ENCODE data around the gene CBS.

Gene CBS

DNA sequence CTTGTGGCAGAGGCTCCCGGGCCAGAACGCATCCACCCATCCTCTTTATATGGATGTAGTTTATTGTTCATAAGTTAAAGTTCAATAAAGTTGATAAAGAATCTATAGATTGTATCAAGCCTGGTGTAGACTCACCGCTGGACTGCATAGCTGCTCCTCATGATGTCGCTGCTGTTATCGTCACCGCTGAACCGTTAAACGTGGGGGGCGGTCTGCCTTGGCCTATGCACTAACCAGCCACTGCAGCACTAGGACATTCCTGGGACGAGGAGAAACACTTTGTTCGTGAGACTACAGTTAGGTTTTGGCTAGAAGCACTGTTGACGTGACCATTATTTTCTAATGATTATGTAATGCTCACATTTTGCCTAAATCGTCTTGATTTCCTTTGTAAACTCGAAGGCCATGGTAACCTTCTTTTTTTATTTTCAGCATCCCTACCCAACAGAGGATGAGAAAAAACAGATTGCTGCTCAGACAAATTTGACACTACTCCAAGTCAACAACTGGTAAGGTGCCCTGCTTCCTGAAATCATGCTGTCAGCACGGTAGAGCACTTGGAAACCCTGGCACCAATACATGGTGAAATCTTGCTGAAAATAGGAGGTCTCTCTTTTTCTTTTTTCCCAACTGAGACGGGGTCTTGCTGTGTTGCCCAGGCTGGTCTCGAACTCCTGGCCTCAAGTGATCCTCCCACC lies 51.0 kb downstream of the CBS start:
- no peak for DNase-seq

DNA sequence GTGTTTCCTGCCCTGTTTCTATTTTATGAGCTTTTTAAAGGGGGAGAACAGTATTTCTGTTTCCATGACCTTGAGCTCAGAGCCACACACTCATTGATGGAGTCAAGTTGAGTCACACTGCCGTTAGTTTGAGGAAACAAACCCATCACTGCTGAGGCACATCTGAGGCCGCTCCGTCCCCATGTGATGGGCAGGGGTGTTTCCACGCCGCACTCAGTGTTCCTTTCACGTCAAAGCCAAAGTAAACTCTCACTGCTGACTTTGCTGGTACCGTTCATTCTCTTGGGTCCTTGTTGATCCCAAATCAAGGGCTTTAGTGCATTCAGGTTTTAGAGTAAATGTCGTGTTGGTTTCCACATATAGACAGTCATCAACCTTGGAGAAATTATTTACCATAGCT lies 52.5 kb downstream of the CBS start:
- DNase-seq = no peak

DNA sequence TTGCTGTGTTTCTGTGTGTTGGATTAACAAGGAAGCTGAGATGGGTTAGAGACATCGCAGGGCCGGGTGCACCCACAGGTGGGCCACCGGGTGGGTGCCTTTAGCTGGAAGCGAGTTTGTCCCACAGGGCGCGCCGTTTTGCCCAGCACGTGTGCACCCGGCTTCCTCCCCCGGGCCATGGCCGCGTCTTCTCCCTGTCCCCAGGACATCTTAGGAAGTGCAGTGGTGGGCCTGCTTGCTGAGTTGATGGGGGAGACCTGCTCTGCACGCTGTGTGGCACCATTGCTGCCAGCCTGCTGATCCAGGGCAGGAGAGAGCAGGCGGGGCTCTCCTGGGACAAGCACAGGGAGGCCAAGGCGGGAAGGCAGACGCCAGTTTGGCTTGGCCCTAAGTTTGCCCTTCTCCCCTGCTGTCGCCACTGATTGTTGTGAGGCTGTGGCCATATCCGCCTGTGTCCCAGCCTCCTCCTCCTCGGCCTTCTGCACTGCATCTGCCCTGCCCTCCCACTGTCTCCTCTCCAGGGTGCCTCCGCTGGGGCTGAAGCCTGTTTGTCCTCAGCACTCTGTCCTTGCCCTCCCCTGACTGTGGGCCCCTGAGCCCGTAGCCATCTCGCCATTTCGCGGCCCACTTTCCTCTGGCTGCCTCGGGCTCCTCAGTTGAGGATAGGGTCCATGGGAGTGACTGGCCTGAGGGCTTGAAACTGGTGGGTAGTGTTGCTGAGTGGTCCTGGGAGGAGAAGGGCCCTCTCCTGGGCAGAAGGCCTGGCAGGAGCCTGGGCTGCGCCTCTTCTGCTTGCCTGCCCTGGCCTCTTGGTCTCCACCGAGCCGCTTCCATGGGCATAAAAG lies 53.7 kb downstream of the CBS start:
- no peak for DNase-seq

DNA sequence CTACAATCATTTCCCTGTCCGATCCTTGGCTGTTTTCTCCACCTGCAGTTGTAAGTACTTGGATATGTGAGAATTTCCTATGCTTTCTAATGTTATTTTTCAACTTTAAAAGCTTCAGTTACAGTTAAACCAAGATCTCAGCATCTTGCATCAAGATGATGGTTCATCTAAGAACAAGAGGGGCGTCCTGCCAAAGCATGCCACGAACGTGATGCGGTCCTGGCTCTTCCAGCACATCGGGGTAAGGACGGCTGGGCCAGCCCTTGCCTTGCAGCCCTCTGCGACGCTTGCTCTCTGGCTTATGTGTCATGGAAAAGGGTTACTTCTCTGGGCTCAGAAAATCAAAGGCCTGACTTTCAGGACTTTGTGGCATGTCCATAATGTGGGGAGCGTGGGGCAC lies 54.4 kb downstream of the CBS start:
- DNase-seq = no peak

DNA sequence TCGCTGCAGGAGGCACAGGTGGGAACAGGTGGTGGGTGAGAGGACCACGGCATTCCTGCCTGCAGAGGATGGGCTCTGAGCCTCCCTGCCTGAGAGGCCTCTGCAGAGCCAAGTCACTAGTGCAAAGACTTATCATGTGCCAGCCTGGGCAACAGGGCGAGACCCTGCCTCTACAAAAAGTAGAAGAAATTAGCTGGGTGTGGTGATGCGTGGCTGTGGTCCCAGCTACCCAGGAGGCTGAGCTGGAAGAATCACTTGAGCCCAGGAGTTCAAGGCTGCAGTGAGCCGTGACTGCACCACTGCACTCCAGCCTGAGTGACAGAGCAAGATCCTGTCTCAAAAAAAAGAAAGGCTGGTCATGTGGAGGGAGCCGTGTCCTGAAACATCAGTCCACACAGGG lies 54.9 kb downstream of the CBS start:
- DNase-seq = no peak

DNA sequence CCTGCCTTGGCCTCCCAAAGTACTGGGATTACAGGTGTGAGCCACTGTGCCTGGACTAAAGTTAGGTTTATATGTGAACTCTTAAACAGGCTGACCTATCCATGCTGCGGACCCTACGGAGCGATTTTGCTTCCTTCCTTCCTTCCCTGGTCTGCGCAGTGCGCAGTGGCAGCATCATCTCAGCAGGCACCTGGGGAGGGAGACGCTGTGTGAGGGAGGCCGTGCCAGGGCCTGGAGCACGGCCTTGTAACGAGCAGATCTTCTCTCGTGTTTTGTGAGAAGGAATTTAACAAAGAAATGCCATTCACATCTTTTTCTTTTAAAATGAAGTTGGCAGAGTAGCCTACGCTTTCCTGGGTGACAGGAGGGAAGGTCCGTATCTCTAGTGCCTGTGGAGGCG lies 55.5 kb downstream of the CBS start:
- no peak for DNase-seq

DNA sequence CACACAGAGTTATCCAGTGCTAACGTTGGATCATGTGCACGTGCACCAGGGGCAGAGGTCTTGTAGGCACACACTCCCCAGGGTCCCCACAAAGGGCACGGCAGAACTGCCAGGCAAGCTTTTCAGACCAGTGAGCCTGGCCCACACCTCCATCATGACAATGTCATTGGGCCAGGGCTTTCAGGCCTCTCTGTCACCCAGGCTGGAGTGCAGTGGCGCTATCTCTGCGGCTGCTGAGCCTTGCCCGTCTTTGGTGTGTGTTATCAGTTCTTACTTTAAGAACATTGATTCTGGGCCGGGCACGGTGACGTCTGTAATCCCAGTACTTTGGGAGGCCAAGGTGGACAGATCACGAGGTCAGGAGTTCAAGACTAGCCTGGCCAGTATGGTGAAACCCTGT lies 57.1 kb downstream of the CBS start:
- no peak for DNase-seq

DNA sequence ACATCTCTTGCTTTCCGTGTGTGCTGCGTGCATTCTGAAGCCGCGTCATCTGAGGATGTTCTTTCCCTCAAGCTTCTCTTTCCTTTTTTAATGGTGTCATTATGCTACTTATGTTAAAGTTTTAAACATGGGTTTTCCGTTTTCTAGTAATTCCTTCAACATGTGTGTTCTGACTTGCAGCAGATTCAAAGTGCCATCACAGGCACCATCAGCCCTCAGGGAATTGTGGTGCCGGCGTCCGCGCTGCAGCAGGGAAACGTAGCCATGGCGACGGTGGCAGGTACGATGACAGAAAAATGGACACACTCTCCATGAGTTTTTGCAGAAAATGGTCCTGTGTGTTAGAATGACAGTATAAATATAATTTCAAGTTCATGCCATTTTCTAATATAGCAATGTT lies 58.9 kb downstream of the CBS start:
- DNase-seq = no peak

DNA sequence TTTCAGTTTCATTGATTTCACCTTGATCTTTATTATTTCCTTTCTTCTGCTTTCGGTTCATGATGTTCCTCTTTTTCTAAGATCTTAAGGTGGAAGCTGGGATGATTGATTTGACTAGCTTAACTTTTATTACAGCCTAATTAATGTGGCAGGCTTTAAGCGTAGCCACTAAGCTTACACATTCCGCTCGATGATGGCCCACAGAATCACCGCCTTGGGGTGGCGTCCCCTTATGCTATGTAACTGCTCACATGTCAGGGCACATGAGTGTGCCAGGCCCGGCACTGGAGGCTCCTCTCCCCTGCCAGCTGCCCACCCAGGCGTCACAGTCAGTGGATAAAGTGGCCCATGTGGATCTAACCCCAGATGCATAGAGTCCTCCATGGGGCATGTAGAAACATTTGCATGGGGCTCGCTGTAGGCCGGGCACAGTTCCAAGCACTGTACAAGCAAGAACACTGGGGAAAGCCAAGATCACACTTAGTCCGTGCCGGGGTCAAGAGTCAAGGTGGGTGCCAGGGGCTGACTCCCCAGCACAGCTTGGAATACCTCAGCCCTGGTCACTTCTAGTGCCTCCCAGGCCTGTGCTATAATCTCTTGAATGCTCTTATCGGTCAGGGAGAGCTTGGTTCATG lies 59.6 kb downstream of the CBS start:
- DNase-seq = no peak

DNA sequence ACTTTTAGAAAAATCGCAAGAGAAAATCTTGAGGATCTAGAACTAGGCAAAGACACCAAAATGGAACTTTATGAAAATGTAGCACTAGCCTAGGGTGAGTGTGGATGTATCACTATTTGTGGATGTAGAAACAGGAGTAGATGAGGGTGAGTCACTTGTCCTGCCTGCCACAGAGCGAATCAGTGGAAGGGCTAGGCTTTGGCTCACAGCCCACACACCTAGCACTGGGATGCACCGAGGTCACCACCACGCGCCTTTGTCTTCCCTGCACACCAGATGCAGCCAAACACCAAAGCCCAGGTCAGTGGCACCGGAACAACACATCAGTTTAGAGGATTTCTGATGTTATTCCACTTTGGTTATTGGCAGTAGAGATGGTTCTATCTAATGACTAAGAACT lies 63.0 kb downstream of the CBS start:
- peak in 1 of 4 experiments; percentile 8 for DNase-seq

DNA sequence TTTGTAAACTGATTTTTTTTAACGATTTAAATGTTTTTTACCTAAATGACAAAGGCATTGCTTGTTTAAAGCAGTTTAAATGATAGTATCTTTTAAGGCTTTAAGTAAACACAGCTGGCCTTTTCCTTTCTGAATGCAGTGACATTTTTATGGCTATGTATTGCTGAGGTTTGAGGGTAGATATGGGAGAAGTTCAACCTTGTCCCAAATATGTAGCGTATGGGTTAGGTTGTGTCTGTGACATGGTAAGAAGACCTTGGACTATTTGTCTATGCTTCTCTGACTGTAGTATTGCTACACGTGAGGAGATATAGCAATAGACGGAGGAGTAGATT lies 68.8 kb downstream of the CBS start:
- no peak for DNase-seq

DNA sequence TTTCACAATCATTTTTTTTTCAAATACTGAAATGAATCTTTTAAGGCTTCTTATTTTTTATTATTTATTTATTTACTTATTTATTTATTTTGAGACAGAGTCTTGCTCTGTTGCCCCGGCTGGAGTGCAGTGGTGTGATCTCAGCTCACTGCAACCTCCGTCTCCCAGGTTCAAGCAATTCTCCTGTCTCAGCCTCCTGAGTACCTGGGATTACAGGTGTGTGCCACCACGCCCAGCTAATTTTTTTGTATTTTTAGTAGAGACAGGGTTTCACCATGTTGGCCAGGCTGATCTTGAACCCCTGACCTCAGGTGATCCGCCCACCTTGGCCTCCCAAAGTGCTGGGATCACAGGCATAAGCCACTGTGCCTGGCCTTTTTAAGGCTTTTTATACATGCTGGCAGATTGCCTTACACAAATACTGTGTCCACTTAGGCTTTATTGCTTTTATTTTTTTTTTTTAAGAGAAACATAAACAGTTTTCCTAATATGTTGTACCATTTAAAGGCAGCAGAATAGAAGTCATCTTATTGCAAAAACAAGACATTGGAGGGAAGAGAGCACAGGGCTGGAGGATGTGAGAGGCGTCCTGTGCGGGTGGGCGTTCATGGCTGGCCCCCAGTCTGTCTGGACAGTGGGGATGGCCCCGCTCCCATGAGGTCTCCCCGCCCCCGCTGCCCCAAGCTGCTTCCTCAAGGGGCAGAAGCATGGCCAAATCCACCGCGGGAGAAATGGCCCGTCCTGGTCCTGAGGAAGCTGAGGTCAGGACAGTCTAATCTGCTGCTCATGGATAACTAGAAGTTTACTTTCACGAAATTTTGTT lies 69.4 kb downstream of the CBS start:
- DNase-seq = peak in 1 of 4 experiments; percentile 9

DNA sequence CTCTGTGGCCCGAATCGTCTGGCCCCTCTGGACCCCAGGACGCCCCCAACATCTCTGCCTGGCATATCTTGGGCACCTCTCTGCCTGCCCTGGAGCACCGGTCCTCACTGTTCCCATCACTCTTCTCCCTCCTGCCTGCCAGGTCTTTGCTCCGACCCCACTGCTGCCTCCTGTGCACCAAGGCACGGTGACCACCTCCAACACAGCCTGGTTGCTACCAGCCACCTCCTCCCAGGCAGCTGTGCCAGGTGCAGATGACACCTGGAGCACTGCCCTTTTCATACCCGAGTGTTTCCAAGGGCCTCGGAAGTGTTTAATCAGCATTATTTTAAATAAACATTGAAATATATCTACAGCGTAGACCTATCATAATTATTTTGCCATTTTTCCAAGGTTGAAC lies 70.0 kb downstream of the CBS start:
- no peak for DNase-seq

DNA sequence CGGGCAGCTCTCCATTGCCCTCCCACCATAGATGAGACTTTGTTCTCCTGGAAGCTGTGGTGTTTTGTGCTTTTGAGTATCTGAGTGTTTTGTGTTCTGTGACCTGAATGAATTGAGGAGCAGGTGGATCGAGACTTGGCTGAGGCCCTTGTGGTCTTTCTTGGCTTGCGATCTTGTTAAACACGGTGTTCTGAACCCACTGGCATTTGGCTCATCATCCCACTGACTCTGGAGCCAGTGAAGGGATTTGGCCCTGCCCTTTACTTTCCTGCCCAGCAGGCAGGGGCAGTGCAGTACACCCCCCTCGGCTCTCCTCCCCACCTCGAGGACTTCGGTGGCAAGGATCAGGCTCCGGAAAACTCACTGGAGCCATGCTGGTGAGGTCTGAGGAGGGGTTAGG lies 70.7 kb downstream of the CBS start:
- no peak for DNase-seq
